ENCODE results near the gene FLRT2.

The FLRT2 gene

DNA sequence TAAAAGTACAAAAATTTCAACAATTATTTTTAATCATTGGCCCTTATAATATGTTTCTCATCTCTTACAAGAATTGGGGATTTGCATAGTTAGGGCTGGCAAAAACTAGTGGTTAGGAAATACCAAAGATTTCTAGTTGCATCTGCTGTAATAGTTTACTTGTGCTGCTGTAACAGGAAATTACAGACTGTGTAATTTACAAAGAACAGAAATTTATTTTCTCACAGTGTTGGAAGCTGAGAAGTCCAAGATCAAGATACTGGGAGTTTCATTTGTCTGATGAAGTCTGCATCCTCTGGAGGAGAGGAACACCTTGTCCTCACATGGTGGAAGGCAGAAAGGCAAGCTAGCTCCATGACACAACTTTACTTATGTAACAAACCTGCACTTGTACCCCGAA is 157.0 kb downstream of the FLRT2 start:
- H3K4me1 ChIP-seq (ENCODE audit: control insufficient read depth, insufficient read depth, low read length): no peaks in the 10 kb centered on the region
- no peak overlapping the region for H3K4me3 ChIP-seq (ENCODE audit: low read depth, low read length)
- no peaks in the 10 kb centered on the region for H3K9me3 ChIP-seq (ENCODE audit: control insufficient read depth, insufficient read depth, low read length)
- H3K27me3 ChIP-seq (ENCODE audit: control insufficient read depth, insufficient read depth, low read length): no peaks in the 10 kb centered on the region
- H3K9ac ChIP-seq (ENCODE audit: low read depth, low read length): no peak overlapping the region
- H3K36me3 ChIP-seq (ENCODE audit: control insufficient read depth, insufficient read depth, low read length): no peaks in the 10 kb centered on the region

DNA sequence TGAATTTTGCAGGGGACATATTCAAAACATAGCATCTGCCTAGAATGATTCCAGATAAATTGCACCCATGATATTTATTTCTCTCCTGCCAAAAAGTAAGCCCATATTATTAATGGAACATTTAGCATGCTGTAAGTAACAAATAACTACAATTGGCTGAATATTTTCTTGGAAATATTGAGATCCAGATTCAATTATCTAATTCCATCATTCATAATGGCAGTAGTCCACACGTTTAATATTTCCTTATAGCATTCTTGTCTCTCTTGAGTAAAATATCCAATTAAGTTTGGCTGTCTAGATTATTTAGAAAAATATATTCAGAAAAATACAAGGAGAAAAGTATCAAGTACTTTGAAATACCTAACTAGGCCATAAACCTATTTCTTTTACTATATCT is 157.5 kb downstream of the FLRT2 start:
- no peak overlapping the region for H3K9ac ChIP-seq (ENCODE audit: low read depth, low read length)
- H3K36me3 ChIP-seq (ENCODE audit: control insufficient read depth, insufficient read depth, low read length): no peaks in the 10 kb centered on the region
- no peaks in the 10 kb centered on the region for H3K27me3 ChIP-seq (ENCODE audit: control insufficient read depth, insufficient read depth, low read length)
- no peaks in the 10 kb centered on the region for H3K9me3 ChIP-seq (ENCODE audit: control insufficient read depth, insufficient read depth, low read length)
- H3K4me1 ChIP-seq (ENCODE audit: control insufficient read depth, insufficient read depth, low read length): no peaks in the 10 kb centered on the region
- no peak overlapping the region for H3K4me3 ChIP-seq (ENCODE audit: low read depth, low read length)

DNA sequence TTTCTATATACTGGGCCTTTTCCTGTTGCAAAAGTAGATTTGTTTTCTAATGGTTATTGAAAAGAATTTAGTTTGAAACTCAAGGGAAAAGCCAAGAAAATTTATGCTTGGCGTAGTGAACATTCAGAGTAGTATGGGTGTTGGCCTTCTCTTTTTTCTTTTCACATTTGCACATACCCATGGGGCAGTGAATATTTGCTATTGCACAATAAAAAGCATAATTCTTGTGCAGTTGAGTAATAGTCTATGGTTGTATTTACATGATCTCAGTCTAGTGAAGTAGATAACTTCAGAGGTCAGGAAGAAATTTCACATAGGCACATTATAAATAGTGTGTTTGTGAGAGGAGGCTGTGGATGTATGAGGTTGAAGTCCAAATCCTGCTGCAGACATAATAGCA is 158.1 kb downstream of the FLRT2 start:
- no peaks in the 10 kb centered on the region for H3K4me1 ChIP-seq (ENCODE audit: control insufficient read depth, insufficient read depth, low read length)
- no peaks in the 10 kb centered on the region for H3K9me3 ChIP-seq (ENCODE audit: control insufficient read depth, insufficient read depth, low read length)
- H3K27me3 ChIP-seq (ENCODE audit: control insufficient read depth, insufficient read depth, low read length): no peaks in the 10 kb centered on the region
- no peak overlapping the region for H3K4me3 ChIP-seq (ENCODE audit: low read depth, low read length)
- H3K36me3 ChIP-seq (ENCODE audit: control insufficient read depth, insufficient read depth, low read length): no peaks in the 10 kb centered on the region
- H3K9ac ChIP-seq (ENCODE audit: low read depth, low read length): no peak overlapping the region

DNA sequence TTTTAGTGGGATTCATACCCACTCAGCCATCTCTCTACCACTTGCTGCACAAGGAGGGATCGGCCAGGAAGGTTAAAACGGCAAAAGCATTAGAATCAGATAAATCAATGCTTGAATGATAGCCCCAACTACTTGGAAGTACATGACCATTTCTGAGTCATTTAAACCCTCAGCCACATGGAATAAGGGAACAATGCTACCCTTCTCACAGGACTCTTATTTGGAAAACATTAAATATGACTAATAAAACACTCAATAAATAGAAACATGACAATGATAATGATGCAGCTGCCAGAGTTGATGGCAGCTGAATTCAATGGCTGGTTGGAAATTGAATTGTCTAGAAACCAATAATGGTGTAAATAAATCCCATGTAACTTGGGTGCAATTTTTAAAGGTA is 165.4 kb downstream of the FLRT2 start:
- Histone ChIP-seq H3K9me3 (ENCODE audit: control insufficient read depth, insufficient read depth, low read length) (no peaks in the 10 kb centered on the region), H3K27me3 (ENCODE audit: control insufficient read depth, insufficient read depth, low read length) (no peaks in the 10 kb centered on the region), H3K4me1 (ENCODE audit: control insufficient read depth, insufficient read depth, low read length) (no peaks in the 10 kb centered on the region), H3K36me3 (ENCODE audit: control insufficient read depth, insufficient read depth, low read length) (no peaks in the 10 kb centered on the region), H3K9ac (ENCODE audit: low read depth, low read length) (no peak overlapping the region), H3K4me3 (ENCODE audit: low read depth, low read length) (no peak overlapping the region)

DNA sequence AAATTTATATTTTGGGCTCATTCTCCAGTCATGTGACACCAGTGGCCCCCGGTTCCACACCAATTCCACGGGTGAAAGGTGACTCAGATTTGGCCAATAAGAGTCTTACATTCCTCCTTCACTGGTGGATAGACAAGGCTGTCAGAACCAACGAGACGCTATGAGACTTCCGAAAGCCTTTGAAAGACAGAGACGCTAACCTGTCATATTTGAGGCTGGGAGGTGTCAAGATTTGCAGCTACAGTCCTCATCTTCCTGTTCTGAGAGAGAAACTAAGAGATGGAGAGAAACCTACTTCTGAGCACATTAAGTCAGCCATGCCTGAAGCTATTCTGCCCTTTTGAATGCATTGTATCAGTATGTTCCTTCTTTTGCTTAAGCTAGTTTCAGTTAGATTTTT is 171.2 kb downstream of the FLRT2 start:
- no peaks in the 10 kb centered on the region for H3K4me1 ChIP-seq (ENCODE audit: control insufficient read depth, insufficient read depth, low read length)
- H3K4me3 ChIP-seq (ENCODE audit: low read depth, low read length): no peak overlapping the region
- H3K9me3 ChIP-seq (ENCODE audit: control insufficient read depth, insufficient read depth, low read length): no peaks in the 10 kb centered on the region
- no peak overlapping the region for H3K9ac ChIP-seq (ENCODE audit: low read depth, low read length)
- no peaks in the 10 kb centered on the region for H3K36me3 ChIP-seq (ENCODE audit: control insufficient read depth, insufficient read depth, low read length)
- no peaks in the 10 kb centered on the region for H3K27me3 ChIP-seq (ENCODE audit: control insufficient read depth, insufficient read depth, low read length)

DNA sequence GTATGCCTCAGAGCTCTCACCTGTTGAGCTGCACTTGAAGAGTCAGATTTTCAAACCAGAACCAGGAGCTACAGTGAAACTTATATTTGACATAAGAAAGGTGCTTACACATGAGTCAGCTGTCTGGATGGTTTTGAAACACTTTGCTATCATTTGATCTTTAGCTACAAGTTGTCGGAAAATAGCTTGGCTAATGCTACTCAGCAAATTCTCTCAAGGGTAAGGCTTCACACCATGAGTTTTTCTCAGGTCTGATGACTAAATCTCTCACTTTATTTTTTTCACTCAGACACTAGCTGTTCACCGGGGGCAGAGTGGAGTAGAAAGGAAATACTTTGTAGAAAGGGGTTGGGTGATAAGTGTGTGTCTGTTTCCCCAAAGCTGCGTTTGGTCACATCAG is 171.8 kb downstream of the FLRT2 start:
- Histone ChIP-seq H3K4me1 (ENCODE audit: control insufficient read depth, insufficient read depth, low read length) (no peaks in the 10 kb centered on the region), H3K36me3 (ENCODE audit: control insufficient read depth, insufficient read depth, low read length) (no peaks in the 10 kb centered on the region), H3K4me3 (ENCODE audit: low read depth, low read length) (no peak overlapping the region), H3K9ac (ENCODE audit: low read depth, low read length) (no peak overlapping the region), H3K27me3 (ENCODE audit: control insufficient read depth, insufficient read depth, low read length) (no peaks in the 10 kb centered on the region), H3K9me3 (ENCODE audit: control insufficient read depth, insufficient read depth, low read length) (no peaks in the 10 kb centered on the region)

DNA sequence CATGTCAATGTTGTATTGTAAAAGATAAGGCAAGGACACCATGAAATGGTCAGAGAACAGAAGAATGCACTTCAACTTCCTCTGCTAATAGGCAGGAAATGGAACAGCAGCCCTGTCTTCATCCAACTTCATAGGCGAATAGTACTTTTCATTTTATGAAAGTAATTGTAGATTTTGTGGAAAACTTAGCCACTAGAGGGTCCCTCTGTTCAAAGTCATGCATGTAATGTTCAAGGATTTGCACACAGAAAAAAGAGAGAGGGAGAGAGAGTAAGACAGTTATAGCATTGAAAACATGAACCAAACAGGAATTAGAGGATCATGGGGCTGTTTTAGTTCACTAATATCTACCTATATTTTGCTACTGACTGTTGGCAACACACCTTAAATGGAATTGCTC is 172.2 kb downstream of the FLRT2 start:
- H3K9ac ChIP-seq (ENCODE audit: low read depth, low read length): no peak overlapping the region
- H3K36me3 ChIP-seq (ENCODE audit: control insufficient read depth, insufficient read depth, low read length): no peaks in the 10 kb centered on the region

DNA sequence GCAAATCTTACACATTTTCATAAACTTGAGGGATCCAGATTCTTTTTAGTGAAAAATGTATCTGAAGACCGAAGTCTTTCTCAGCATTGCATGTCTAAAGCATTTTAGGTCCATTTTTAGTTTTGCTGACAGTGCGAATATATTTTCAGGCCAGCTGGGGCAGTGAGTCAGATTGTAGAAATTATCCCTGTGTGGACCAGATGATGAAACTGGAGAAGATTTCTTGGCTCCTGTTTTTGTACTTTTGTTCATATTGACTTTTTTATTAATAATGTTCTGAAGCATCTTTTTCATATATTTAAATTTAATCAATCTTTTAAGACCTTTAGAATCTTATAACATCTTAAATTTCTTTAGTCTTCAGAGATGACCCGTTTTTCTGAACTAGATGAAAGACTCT is 173.1 kb downstream of the FLRT2 start:
- Histone ChIP-seq H3K27me3 (ENCODE audit: control insufficient read depth, insufficient read depth, low read length) (no peaks in the 10 kb centered on the region), H3K9ac (ENCODE audit: low read depth, low read length) (no peak overlapping the region), H3K36me3 (ENCODE audit: control insufficient read depth, insufficient read depth, low read length) (no peaks in the 10 kb centered on the region), H3K9me3 (ENCODE audit: control insufficient read depth, insufficient read depth, low read length) (no peaks in the 10 kb centered on the region), H3K4me3 (ENCODE audit: low read depth, low read length) (no peak overlapping the region), H3K4me1 (ENCODE audit: control insufficient read depth, insufficient read depth, low read length) (no peaks in the 10 kb centered on the region)

More for the DNA sequence above, 172.2 kb downstream of the FLRT2 start:
- Histone ChIP-seq H3K4me1 (ENCODE audit: control insufficient read depth, insufficient read depth, low read length) (no peaks in the 10 kb centered on the region), H3K4me3 (ENCODE audit: low read depth, low read length) (no peak overlapping the region), H3K27me3 (ENCODE audit: control insufficient read depth, insufficient read depth, low read length) (no peaks in the 10 kb centered on the region), H3K9me3 (ENCODE audit: control insufficient read depth, insufficient read depth, low read length) (no peaks in the 10 kb centered on the region)

All from iPS-15b (cell line).